ENCODE measurements around the gene PEX14.

PEX14 gene

GRCh38 chr1:10632691-10633090 lies 157.9 kb downstream of the PEX14 start:
- no peak for TF ChIP-seq CTCF (IDR thresholded peaks at IDR 0.05; ENCODE audit: insufficient read depth, missing control alignments)
- DNase-seq (ENCODE audit: insufficient read length, low spot score) (no peak), FAIRE-seq (no peak)

- no peak for DNase-seq (ENCODE audit: insufficient read length, low spot score)
- no peak for TF ChIP-seq CTCF (IDR thresholded peaks at IDR 0.05; ENCODE audit: insufficient read depth, missing control alignments)
- no peak for FAIRE-seq
Measured at GRCh38 chr1:10633416-10633815, 158.7 kb downstream of the PEX14 start.

- TF ChIP-seq CTCF (IDR thresholded peaks at IDR 0.05; ENCODE audit: insufficient read depth, missing control alignments) = no peak
- FAIRE-seq = no peak
Measured at GRCh38 chr1:10634075-10634427, 159.3 kb downstream of the PEX14 start.

GRCh38 chr1:10634428-10635084 lies 159.8 kb downstream of the PEX14 start:
- DNase-seq (ENCODE audit: insufficient read length, low spot score) = no peak
- no peak for FAIRE-seq
- no peak for TF ChIP-seq CTCF (IDR thresholded peaks at IDR 0.05; ENCODE audit: insufficient read depth, missing control alignments)

More at GRCh38 chr1:10634075-10634427, 159.3 kb downstream of the PEX14 start:
- DNase-seq (ENCODE audit: insufficient read length, low spot score) = no peak

GRCh38 chr1:10635085-10635896 lies 160.5 kb downstream of the PEX14 start:
- FAIRE-seq (no peak), DNase-seq (ENCODE audit: insufficient read length, low spot score) (no peak)
- TF ChIP-seq CTCF (IDR thresholded peaks at IDR 0.05; ENCODE audit: insufficient read depth, missing control alignments) = peak; percentile 19

GRCh38 chr1:10635992-10636391 lies 161.2 kb downstream of the PEX14 start:
- no peak for TF ChIP-seq CTCF (IDR thresholded peaks at IDR 0.05; ENCODE audit: insufficient read depth, missing control alignments)
- FAIRE-seq (no peak), DNase-seq (ENCODE audit: insufficient read length, low spot score) (no peak)

GRCh38 chr1:10637400-10637799 lies 162.7 kb downstream of the PEX14 start:
- TF ChIP-seq CTCF (IDR thresholded peaks at IDR 0.05; ENCODE audit: insufficient read depth, missing control alignments) = no peak
- FAIRE-seq (no peak), DNase-seq (ENCODE audit: insufficient read length, low spot score) (no peak)

All from D721Med (cell line).